GM12875 (cell line): ENCODE measurements around the gene PRSS36.

Experiments
- H3K4me3 ChIP-seq: one replicate; pipeline ENCODE4 v1.5.1; 2011; ENCODE audit warnings: low read depth, low read length, control low read depth
- CTCF ChIP-seq: IDR thresholded peaks from 2 replicates; pipeline ENCODE4 v1.5.1; 2011; ENCODE audit warnings: low read depth, mild to moderate bottlenecking, control low read depth, inconsistent platforms, low read length, moderate library complexity, borderline replicate concordance; ENCODE audit not compliant: insufficient read depth

The PRSS36 gene

GRCh38 chr16:31187808-31188189 is 37.9 kb upstream of the PRSS36 start:
- H3K4me3 ChIP-seq: no peak overlapping the region
- TF ChIP-seq CTCF: no peak

GRCh38 chr16:31186930-31187807 is 37.3 kb upstream of the PRSS36 start:
- H3K4me3 ChIP-seq: no peak overlapping the region
- TF ChIP-seq CTCF: no peak

DNA sequence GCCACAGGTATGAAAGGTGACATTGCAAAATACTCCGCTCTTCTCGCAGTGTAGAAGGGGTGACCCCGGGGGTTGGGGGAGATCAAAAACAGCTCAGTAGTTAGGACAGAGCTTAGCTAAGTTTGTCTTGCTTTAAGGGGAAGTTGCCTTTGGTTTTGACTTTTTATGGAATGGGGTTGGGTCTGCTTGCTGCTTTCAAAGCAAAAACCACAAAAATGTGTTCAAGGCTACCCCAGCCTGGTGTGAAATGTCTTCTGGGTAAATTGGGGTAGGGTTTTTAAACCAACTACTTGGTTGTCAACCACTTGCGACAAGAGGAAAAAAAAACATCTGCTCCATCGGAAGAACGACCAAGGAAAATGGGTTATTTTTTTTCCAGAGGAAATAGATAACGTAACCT is 36.3 kb upstream of the PRSS36 start:
- H3K4me3 ChIP-seq: no peak overlapping the region
- TF ChIP-seq CTCF: no peak

DNA sequence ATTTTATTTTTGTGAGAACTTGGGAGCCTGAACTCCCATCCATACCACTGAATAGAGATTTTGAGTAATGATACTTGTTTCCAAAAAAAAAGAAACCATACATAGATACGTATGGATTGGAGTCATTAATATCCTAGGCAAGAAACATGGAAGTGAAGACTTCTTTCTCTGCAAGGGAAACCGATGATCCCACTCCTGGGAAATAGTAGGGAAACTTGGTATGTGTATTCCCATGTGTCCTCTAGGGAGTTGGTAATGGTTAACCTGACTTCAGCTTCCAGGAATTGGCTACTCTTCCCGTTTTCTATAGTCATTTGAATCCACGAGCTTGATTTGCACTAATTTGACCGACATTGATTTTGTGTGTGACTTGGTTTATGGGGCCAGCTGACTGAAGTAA is 35.5 kb upstream of the PRSS36 start:
- no peak overlapping the region for H3K4me3 ChIP-seq
- TF ChIP-seq CTCF: no peak

DNA sequence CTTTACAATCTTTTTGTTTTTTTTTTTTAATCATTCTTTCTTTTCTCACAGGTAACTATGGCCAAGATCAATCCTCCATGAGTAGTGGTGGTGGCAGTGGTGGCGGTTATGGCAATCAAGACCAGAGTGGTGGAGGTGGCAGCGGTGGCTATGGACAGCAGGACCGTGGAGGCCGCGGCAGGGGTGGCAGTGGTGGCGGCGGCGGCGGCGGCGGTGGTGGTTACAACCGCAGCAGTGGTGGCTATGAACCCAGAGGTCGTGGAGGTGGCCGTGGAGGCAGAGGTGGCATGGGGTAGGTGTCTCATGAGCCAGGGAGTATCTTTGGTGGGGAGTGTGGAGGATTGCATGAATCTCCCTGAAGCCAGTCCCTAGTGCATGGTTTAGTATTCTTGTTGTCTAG is 35.0 kb upstream of the PRSS36 start:
- no peak overlapping the region for H3K4me3 ChIP-seq
- TF ChIP-seq CTCF: no peak

DNA sequence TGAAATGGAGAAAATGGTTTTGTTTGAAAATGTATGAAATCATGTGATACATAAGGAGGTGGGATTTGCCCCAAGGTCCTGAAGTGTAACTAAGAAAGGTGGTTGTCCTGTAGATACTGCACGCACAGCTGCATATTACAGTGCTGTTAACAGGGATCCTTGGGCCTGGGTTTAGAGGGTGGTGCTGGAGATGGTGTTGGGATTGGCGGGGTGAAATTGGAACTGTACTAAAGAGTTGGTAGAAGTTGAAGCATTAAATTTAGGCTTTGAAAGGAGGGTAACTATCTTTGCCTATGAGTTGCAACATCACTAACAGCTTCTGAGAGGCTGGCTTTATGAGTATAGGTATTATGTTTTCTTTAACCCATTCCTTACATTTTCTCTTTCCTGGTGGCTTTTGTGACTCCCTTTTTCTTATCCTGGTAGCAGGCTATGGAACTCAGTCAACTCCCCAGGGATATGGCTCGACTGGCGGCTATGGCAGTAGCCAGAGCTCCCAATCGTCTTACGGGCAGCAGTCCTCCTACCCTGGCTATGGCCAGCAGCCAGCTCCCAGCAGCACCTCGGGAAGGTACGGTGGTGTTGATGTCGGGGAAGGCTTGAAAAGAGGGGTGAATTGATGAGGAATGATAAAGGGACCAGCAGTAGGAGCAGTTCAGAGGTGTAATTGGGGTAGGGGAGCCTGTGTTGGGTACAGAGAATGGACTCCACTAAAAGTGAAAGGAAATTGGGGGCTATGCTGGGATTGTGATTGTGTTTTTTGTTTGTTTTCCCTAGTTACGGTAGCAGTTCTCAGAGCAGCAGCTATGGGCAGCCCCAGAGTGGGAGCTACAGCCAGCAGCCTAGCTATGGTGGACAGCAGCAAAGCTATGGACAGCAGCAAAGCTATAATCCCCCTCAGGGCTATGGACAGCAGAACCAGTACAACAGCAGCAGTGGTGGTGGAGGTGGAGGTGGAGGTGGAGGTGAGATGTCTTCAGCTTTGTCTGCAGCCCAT is 33.9 kb upstream of the PRSS36 start:
- H3K4me3 ChIP-seq: no peak overlapping the region
- TF ChIP-seq CTCF: no peak

DNA sequence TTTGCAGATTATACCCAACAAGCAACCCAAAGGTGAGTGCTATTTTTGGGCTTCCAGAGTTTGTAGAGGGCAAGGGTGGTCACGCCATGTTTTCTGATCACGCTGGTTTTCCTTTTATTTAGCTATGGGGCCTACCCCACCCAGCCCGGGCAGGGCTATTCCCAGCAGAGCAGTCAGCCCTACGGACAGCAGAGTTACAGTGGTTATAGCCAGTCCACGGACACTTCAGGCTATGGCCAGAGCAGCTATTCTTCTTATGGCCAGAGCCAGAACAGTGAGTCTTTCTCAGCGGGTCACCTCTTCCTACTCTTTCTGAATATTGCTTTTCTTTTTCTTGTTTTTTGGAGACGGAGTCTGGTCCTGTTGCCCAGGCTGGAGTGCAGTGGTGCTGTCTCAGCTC is 32.5 kb upstream of the PRSS36 start:
- peak overlapping the region; percentile 73 for H3K4me3 ChIP-seq
- no peak for TF ChIP-seq CTCF
